Esophagus (tissue), 2 donors: Measurements from ENCODE around the gene ETV6. TPM values are rescaled to one million over a fixed set of nuclear protein-coding genes. Genes with fewer than 3 reads are reported as not detected.
A peak's percentile ranks its signal among the peaks of the same experiment; 100 is the strongest.

Experiments
- H3K27ac ChIP-seq, 2 donors: one replicate each; pipeline ENCODE4 v1.5.1; 2013; ENCODE audit warnings: low read depth in 2 of 2, mild to moderate bottlenecking in 2 of 2, inconsistent platforms in 1 of 2, low read length in 1 of 2, moderate library complexity in 1 of 2
- H3K27me3 ChIP-seq, 2 donors: one replicate each; pipeline ENCODE4 v1.6.1; 2013; ENCODE audit warnings: low read length in 2 of 2, control low read depth in 1 of 2, mild to moderate bottlenecking in 1 of 2; ENCODE audit not compliant: insufficient read depth in 2 of 2, control insufficient read depth in 1 of 2
- H3K36me3 ChIP-seq, 2 donors: one replicate each; pipeline ENCODE4 v1.6.1; 2013; ENCODE audit warnings: low read length in 1 of 2; ENCODE audit not compliant: control insufficient read depth in 2 of 2, insufficient read depth in 2 of 2
- H3K4me1 ChIP-seq, 2 donors: one replicate each; pipeline ENCODE4 v1.6.1; 2013; ENCODE audit warnings: low read length in 1 of 2; ENCODE audit not compliant: control insufficient read depth in 2 of 2, insufficient read depth in 2 of 2
- H3K4me3 ChIP-seq, 2 donors: one replicate each; pipeline ENCODE4 v1.5.1; 2013; ENCODE audit warnings: low read length in 2 of 2, mild to moderate bottlenecking in 2 of 2, low read depth in 1 of 2, moderate library complexity in 1 of 2
- H3K9me3 ChIP-seq, 2 donors: one replicate each; pipeline ENCODE4 v1.6.1; 2013; ENCODE audit warnings: mild to moderate bottlenecking in 2 of 2, low read depth in 1 of 2, low read length in 1 of 2, moderate library complexity in 1 of 2; ENCODE audit not compliant: control insufficient read depth in 2 of 2, insufficient read depth in 1 of 2
- WGBS, 2 donors: extraction: QIAGEN DNeasy Blood & Tissue Kit; methylation state at CpG; one replicate each; pipeline ENCODE4 v1.1.7; 2013; 5-methylcytosine and 5-hydroxymethylcytosine counted together
- polyA plus RNA-seq, 2 donors: library from polyadenylated mRNA; stranded (reverse); fragments of 200-250 nt; gene quantifications; one replicate each; pipeline ENCODE4 v1.2.3, GENCODE V29; 2013
- donor health status: healthy with polysubstance abuse.
- donor health status: Bipolar disorder and iron deficiency.

Gene ETV6
- polyA plus RNA-seq, 2 donors, result 5.4 to 5.6 TPM

DNA sequence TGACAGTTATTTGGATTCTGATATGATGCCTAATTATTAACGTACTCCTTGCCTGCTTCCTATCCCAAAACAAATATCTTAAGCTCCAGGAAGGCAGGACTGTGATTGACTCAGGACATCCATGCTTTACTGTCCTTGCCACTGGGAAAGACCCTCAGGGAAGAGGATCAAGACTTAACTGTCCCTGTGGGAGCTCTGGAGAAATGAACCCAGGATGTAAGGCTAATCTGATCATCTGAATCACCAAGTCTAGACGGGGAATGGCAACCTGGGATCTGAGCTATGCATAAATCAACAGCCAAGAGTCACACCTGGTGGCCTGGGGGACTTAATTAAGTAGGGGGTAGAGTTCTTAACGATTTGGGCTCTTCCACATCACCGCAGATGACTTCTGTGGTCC is 268.0 kb downstream of the ETV6 start:
- no peaks in the 10 kb centered on the region for H3K36me3 ChIP-seq
- H3K27me3 ChIP-seq, result no peaks in the 10 kb centered on the region
- H3K27ac ChIP-seq, result no peak overlapping the region
- H3K4me1 ChIP-seq, result no peaks in the 10 kb centered on the region
- WGBS, 2 donors, result 66 to 72% methylated on average over 4 of the region's 4 CpGs
- no peak overlapping the region for H3K4me3 ChIP-seq
- peaks cover 0 to 2% of the 10 kb centered on the region in 2 donors for H3K9me3 ChIP-seq

DNA sequence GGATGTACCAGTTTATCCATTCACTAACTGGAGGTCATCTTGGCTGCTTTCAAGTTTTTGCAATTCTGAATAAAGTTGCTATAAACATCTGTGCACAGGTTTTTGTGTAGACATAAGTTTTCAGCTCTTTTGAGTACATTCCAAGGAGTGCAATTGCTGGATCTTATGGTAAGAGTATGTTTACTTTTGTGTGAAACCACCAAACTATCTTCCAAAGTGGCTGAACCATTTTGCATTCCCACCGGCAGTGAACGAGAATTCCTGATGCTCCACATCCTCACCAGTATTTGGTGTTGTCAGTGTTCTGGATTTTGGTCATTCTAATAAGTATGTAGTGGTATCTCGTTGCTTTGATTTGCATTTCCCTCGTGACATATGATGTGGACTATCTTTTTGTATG is 270.8 kb downstream of the ETV6 start:
- 86 to 90% methylated on average over 4 of the region's 4 CpGs for WGBS, 2 donors

DNA sequence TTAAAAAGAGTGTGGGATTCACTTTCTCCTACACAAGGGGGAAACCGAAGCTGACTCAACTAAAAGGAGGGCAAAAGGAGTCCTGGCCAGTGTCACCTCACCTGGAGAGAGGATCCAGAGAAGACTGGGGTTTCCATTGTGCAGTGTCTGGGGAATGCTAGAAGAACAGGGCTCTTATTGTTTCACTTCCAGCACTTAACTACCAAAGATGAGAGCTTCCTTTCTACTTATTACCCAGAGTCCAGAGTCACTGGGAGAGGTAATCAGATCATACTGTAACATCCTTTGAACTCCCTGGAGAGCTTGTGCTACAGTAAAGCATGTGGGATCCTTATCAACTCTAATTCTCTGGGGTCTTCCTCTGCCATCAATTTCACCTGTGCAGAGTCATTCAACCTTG is 272.9 kb downstream of the ETV6 start:
- H3K4me3 ChIP-seq, result no peak overlapping the region
- H3K4me1 ChIP-seq, result no peaks in the 10 kb centered on the region
- H3K9me3 ChIP-seq, result peaks cover 0 to 2% of the 10 kb centered on the region in 2 donors
- no peaks in the 10 kb centered on the region for H3K36me3 ChIP-seq
- 58 to 73% methylated on average over 1 of the region's 1 CpG for WGBS, 2 donors
- no peaks in the 10 kb centered on the region for H3K27me3 ChIP-seq
- H3K27ac ChIP-seq, result no peak overlapping the region

More for the DNA sequence above, 270.8 kb downstream of the ETV6 start:
- no peaks in the 10 kb centered on the region for H3K36me3 ChIP-seq
- H3K27ac ChIP-seq, result no peak overlapping the region
- H3K9me3 ChIP-seq, result peaks cover 0 to 2% of the 10 kb centered on the region in 2 donors
- H3K27me3 ChIP-seq, result no peaks in the 10 kb centered on the region
- H3K4me1 ChIP-seq, result no peaks in the 10 kb centered on the region
- H3K4me3 ChIP-seq, result no peak overlapping the region

DNA sequence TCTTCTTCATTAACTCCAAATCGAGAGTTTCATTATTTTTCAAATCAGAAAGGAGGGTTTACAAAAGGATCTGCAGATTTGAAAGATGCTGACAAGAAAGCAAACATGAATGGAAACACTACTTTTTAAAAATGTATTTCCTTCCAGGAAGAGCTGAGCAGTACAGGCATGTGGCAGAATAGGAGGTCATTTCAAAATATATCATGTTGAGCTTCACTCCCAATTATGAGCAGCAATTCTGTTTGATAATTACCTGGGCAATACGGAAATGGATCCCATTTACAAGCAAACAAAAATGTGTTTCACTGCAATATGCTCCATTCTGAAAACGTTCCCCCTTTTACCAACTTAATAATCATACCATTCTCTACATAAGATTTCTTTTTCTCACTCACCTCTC is 273.6 kb downstream of the ETV6 start:
- Histone ChIP-seq H3K9me3 (no peaks in the 10 kb centered on the region), H3K4me3 (no peak overlapping the region), H3K27ac (no peak overlapping the region), H3K27me3 (no peaks in the 10 kb centered on the region), H3K36me3 (no peaks in the 10 kb centered on the region), H3K4me1 (no peaks in the 10 kb centered on the region)
- 76 to 81% methylated on average over 3 of the region's 3 CpGs for WGBS, 2 donors

DNA sequence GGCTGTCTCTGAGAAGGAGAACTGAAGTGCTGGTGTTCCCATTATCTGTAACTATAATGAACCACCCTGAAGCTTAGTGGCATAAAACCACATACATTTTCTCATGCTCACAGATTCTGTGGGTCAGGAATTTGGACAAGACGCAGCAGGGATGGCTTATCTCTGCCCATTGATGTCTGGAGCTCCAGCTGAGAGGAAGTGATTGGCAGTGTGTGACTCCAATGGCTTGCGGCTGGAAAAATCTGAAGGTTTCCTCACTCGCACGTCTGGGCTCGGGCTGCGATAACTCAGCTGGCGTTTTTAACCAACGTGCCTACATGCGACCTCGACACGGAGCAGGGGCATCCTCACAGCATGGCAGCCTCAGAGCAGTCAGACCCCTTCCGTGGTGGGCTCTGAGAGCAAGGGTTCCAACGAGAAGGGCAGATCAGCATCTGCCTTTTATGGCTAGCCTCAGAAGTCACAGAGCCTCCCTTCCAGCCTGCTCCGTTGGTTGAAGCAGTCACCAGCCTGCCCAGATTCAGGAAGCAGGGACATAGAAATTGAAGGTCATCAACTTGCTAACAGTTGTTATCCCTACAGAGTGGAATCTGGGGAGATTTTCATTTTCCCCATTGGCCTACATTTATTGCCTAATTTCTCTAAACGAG is 277.9 kb downstream of the ETV6 start:
- Histone ChIP-seq H3K4me3 (no peak overlapping the region), H3K27ac (no peak overlapping the region), H3K4me1 (no peaks in the 10 kb centered on the region), H3K9me3 (no peaks in the 10 kb centered on the region), H3K27me3 (no peaks in the 10 kb centered on the region), H3K36me3 (no peaks in the 10 kb centered on the region)
- WGBS, 2 donors, result 71 to 72% methylated on average over 15 of the region's 15 CpGs

DNA sequence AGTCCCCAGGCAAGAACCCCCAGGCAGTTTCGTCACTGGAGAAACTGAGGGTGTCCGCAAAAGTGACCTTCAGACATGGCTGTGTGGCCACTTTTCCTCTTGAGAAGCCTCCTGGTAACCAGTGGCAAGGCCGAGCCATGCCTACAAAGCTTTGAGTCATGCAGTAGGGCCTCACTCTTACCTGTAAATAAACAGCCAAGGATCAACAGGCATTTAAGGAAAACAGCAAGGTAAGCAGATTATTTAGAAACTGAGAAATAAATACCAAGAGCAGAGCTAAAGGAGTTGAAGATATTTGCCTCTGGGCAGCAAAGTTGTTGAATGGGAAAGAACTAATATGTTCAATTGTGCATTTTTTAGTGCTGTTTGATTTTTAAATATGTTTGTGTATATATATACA is 280.2 kb downstream of the ETV6 start:
- Histone ChIP-seq H3K36me3 (no peaks in the 10 kb centered on the region), H3K27ac (no peak overlapping the region), H3K9me3 (no peaks in the 10 kb centered on the region), H3K27me3 (no peaks in the 10 kb centered on the region), H3K4me3 (no peak overlapping the region), H3K4me1 (no peaks in the 10 kb centered on the region)
- WGBS, 2 donors, result 88 to 94% methylated on average over 3 of the region's 3 CpGs

DNA sequence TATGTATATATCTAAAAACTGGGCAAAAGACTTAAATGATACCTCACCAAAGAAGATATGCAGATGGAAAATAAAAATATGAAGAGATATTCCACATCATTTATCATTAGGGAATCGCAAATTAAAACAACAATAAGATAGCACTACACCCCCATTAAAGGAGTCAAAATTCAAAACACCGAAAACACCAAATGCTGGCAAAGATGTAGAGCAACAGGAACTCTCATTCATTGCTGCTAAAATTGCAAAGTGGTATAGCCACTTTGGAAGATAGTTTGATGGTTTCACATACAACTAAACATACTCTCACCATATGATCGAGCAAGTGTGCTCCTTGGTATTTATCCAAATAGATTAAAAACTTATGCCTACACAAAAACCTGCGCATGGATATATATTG is 289.7 kb downstream of the ETV6 start:
- Histone ChIP-seq H3K27ac (no peak overlapping the region), H3K27me3 (no peaks in the 10 kb centered on the region), H3K4me1 (no peaks in the 10 kb centered on the region), H3K9me3 (no peaks in the 10 kb centered on the region), H3K36me3 (no peaks in the 10 kb centered on the region), H3K4me3 (no peak overlapping the region)
- WGBS, 2 donors, result 95 to 98% methylated on average over 4 of the region's 4 CpGs

DNA sequence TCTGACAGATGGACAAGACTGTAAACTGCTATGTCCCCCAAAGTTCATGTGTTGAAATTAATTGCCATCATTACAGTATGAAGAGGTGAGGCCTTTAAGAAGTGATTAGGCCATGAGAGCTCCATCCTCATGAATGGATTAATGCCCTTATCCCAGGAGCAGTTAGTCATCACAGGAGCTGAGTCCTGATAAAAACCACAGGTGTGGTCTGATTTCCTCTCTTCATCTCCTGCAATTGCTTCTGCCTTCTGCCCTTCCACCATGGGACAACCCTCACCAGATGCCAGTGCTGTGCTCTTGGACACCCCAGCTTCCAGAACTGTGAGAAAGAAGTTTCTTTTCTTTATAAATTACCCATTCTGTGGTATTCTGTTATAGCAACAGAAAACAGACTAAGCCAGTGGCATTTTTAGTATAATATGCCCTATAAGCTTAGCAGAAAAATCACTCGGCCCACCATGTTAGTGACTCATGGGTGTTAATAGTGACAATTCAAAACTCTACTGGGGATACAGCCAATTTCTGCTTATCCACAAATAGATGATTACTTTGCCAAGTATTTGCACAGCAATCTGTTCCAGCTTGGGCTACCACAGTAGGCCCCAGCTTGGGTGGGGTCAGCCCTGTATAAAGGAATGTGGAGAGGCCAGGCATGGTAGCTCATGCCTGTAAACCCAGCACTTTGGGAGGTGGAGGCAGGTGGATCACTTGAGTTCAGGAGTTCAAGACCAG is 292.3 kb downstream of the ETV6 start:
- H3K4me1 ChIP-seq, result no peaks in the 10 kb centered on the region
- WGBS, 2 donors, result 30 to 39% methylated on average over 1 of the region's 1 CpG
- H3K9me3 ChIP-seq, result no peaks in the 10 kb centered on the region
- no peak overlapping the region for H3K4me3 ChIP-seq
- H3K27ac ChIP-seq, result peak overlapping the region; percentile 53 to 65
- no peaks in the 10 kb centered on the region for H3K36me3 ChIP-seq
- no peaks in the 10 kb centered on the region for H3K27me3 ChIP-seq

DNA sequence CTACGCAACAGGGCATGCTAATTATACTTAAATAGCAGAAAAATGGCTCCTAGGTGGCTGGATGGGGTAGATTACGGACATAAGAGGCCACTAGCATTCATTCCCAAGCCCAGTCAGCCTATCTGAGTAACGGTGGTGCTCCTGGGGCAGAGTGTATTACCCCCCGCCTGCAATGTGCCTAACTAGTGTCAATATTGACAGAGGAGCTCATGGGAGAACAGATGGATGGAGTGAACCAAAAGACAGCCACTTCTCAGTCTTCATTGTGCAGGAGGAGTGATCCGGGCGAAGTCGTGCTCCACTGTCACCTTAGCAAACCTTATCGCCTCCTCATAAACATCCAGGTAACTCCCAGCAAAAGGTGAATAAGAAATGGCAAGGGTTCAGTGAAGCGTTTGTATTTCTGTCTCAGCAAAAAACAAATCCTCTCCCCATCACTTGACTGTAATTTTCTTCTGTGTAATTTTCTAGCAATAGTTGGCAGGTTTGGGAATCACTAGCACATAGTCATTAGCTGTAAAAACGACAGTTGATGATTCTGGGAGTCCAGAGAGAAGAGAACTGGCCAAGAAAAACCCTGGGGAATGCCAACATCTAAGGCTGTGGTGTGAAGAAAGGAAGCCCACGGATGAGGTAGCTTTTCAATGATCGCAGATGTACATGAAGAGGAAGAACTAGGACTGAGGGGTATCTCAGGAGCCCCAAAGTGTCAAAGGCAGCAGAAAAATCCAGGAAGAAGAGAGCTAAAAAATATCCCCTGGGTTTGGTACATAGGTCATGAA is 294.6 kb downstream of the ETV6 start:
- WGBS, 2 donors, result 80 to 83% methylated on average over 12 of the region's 12 CpGs
- peaks cover 2% of the 10 kb centered on the region in 2 donors for H3K4me1 ChIP-seq
- no peaks in the 10 kb centered on the region for H3K9me3 ChIP-seq
- no peak overlapping the region for H3K27ac ChIP-seq
- no peaks in the 10 kb centered on the region for H3K27me3 ChIP-seq
- no peaks in the 10 kb centered on the region for H3K36me3 ChIP-seq
- H3K4me3 ChIP-seq, result no peak overlapping the region
